Measurements from ENCODE around the gene ZNF324B.
"Not testable (repeated sequence)": the region's sequence is repeated elsewhere in the genome, so short reads cannot be mapped to it uniquely, and the experiment has no call there.

ZNF324B gene

GRCh38 chr19:58455306-58455705 is 3.9 kb downstream of the ZNF324B start:
- no peak for DNase-seq (ENCODE audit: low read depth)

GRCh38 chr19:58456111-58456510 is 4.7 kb downstream of the ZNF324B start:
- no peak for DNase-seq (ENCODE audit: low read depth)

- no peak for DNase-seq (ENCODE audit: low read depth)
Observed at GRCh38 chr19:58460039-58460438, 8.6 kb downstream of the ZNF324B start.

- DNase-seq (ENCODE audit: low read depth): no peak
Observed at GRCh38 chr19:58466089-58466759, 14.8 kb downstream of the ZNF324B start.

- DNase-seq (ENCODE audit: low read depth): peak; percentile 98
Observed at GRCh38 chr19:58466760-58467589, 15.6 kb downstream of the ZNF324B start, which contains the start of gene ZNF324. ZNF324 (plus strand) TSS chr19:58467080; CDS start chr19:58469186, 2,106 bp downstream.

GRCh38 chr19:58468216-58468839 is 16.9 kb downstream of the ZNF324B start:
- no peak for DNase-seq (ENCODE audit: low read depth)

- DNase-seq (ENCODE audit: low read depth): no peak
Observed at GRCh38 chr19:58469241-58470013, 18.0 kb downstream of the ZNF324B start.

GRCh38 chr19:58470837-58471543 is 19.6 kb downstream of the ZNF324B start:
- not testable (repeated sequence) for DNase-seq (ENCODE audit: low read depth)

GRCh38 chr19:58471736-58472135 is 20.3 kb downstream of the ZNF324B start:
- DNase-seq (ENCODE audit: low read depth): no peak

- DNase-seq (ENCODE audit: low read depth): no peak
Observed at GRCh38 chr19:58473775-58474174, 22.4 kb downstream of the ZNF324B start.

GRCh38 chr19:58474291-58474996 is 23.0 kb downstream of the ZNF324B start:
- no peak for DNase-seq (ENCODE audit: low read depth)

GRCh38 chr19:58474997-58475713 is 23.7 kb downstream of the ZNF324B start:
- no peak for DNase-seq (ENCODE audit: low read depth)

- DNase-seq (ENCODE audit: low read depth): peak; percentile 90
Observed at GRCh38 chr19:58475714-58476497, 24.5 kb downstream of the ZNF324B start, which contains the start of gene ZNF446. ZNF446 (plus strand) TSS chr19:58476352; CDS start chr19:58477219, 867 bp downstream.

- DNase-seq (ENCODE audit: low read depth): no peak
Observed at GRCh38 chr19:58476498-58477015, 25.1 kb downstream of the ZNF324B start.

GRCh38 chr19:58477130-58477529 is 25.7 kb downstream of the ZNF324B start:
- no peak for DNase-seq (ENCODE audit: low read depth)

- DNase-seq (ENCODE audit: low read depth): no peak
Observed at GRCh38 chr19:58477871-58478270, 26.4 kb downstream of the ZNF324B start.

GRCh38 chr19:58479303-58479702 is 27.9 kb downstream of the ZNF324B start:
- no peak for DNase-seq (ENCODE audit: low read depth)

- no peak for DNase-seq (ENCODE audit: low read depth)
Observed at GRCh38 chr19:58479736-58480480, 28.5 kb downstream of the ZNF324B start.

All from stimulated activated CD8-positive, alpha-beta memory T cell treated with anti-CD3 and anti-CD28 coated beads, Interleukin-12 subunit alpha, Interleukin-12 subunit beta, amount 100 ng/mL, for 1 hour (primary cell).